Stimulated activated CD8-positive, alpha-beta memory T cell treated with anti-CD3 and anti-CD28 coated beads, Interleukin-15, amount 100 ng/mL, for 1 hour (primary cell): ENCODE measurements around the gene PAK4.

Source experiments
- DNase-seq: peaks from one replicate; pipeline ENCODE4 v3.0.0-alpha.2; 2020; ENCODE audit warnings: low read depth

Gene PAK4

DNA sequence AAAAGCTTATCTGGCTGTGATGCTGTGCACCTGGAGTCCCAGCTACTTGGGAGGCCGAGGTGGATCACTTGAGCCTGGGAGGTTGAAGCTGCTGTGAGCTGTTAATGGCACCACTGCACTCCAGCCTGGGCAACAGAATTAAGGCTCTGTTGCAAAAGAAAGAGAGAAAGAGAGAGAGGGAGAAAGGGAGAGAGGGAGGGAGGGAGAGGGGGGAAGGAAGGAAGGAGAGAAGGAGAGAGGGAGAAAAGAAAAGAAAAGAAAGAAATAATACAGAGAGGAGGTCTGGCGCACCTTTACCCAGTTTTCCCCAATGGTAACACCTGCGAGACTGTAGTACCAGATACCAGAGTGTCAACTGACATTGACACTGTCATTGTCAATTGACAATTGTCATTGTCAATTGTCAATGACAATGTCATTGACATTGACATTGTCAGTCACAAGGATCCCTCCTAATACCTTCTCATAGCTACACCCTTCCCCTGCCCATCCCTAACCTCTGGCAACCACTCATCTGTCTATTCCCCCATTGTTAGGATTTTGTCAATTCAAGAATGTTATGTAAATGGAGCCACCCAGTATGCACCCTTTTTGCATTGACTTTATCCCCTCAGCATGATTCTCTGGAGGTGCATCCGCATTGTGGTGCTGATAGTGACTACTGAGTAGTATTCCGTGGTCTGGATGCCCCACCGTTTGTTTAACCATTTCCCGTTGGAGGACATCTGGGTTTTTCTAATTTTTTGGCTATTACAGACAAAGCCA, 21.3 kb downstream of the PAK4 start:
- DNase-seq: no peak

- DNase-seq: no peak
These were observed 21.9 kb downstream of the PAK4 start for GRCh38 chr19:39147480-39147879.

DNA sequence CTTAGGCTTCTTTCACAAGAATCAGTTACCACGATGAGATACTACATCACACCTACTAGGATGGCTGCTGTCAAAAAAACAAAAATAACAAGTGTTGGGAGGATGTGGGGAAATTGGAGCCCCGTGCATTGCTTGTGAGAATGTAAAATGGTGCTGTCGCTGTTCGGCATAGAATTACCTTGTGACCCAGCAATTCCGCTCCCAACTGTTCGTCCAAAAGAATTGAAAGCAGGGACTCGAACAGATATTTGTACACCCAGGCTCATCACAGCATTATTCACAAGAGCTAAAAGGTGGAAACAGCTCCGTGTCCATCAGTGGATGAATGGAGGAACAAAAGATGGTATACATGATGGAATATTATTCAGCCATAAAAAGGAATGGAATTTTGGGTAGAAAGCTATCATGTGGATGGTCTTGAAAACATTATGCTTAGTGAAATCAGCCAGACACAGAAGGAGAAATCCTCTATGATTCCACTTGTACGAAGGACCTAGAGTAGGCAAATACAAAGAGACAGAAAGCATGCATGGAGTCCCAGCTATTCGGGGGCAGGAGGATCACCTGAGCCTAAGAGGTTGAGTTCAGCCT, 23.4 kb downstream of the PAK4 start:
- no peak for DNase-seq

GRCh38 chr19:39150235-39150634, 24.6 kb downstream of the PAK4 start:
- DNase-seq: no peak

GRCh38 chr19:39150807-39151600, 25.4 kb downstream of the PAK4 start:
- no peak for DNase-seq

- no peak for DNase-seq
These were observed 26.5 kb downstream of the PAK4 start for GRCh38 chr19:39152066-39152465.

GRCh38 chr19:39154100-39154628, 28.6 kb downstream of the PAK4 start:
- DNase-seq: no peak

DNA sequence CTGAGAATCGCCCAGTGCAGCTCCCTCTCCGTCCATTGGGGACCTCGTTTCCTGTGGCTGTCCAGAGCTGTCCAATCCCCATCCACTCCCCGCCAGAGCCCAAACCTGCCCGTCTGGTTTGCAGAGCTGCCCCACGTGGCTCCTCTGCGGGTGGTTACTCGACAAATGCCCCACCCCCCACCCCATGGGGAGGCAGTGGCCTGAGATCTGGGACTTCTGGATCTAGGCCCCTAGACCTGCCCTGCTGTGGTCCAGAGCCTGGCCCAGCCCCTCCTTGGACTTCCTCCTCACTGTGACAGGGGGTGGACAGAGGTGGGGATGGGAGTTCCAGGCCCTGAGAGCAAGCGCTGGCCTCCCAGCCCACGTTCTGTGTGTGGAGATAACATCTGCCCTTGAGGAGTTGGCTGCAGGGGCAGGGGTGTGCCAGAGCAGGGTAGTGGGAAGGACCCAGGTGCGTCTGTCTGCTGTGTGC, 29.1 kb downstream of the PAK4 start:
- no peak for DNase-seq

DNA sequence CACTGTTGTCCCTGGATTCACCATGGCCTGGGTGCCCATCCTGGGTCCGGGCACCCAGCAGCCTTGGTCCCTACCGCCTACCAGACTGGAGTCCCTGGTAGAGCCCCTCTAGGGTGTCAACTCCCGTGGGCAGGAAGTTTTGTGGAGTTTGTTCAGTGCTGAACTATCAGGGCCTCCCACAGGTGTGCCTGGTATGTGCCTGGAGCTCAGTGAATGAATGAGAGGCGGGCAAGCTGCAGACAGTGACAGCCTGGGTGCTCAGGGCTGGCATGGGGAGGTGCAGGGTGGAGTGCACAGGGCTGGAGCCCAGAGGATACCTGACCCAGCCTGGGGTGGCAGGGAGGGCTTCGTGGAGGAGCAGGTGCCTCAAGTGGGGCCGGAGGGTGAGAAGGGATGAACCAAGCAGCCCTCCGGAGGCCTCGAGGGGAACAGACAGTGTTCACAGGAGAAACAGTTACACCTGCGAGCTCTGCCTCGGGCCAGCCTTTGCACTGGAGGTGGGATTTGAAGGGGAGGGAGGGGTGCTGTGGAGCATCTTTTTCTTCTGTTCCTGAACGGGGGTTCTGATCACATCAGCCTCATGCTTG, 29.6 kb downstream of the PAK4 start:
- no peak for DNase-seq

DNA sequence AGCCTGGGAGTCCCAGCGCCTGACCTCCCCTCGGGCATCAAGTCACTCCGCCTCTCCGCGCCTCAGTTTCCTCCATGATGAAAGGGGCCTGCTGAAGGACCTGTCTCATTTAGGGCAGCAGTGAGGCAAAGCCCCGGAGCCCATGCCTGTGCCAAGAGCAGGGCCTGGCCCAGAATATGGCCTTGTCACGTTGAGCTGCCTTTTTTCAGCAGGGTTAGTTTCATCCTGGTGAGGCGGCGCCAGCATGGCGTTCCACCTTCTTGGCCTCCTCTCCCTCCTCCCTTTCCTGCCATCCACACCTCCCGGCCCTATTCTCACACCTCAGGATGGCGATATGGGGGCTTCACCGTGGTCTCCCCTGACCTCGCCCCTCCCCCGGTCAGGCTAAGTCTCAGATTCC, 30.2 kb downstream of the PAK4 start:
- no peak for DNase-seq

GRCh38 chr19:39156326-39157230, 31.0 kb downstream of the PAK4 start:
- DNase-seq: no peak

DNA sequence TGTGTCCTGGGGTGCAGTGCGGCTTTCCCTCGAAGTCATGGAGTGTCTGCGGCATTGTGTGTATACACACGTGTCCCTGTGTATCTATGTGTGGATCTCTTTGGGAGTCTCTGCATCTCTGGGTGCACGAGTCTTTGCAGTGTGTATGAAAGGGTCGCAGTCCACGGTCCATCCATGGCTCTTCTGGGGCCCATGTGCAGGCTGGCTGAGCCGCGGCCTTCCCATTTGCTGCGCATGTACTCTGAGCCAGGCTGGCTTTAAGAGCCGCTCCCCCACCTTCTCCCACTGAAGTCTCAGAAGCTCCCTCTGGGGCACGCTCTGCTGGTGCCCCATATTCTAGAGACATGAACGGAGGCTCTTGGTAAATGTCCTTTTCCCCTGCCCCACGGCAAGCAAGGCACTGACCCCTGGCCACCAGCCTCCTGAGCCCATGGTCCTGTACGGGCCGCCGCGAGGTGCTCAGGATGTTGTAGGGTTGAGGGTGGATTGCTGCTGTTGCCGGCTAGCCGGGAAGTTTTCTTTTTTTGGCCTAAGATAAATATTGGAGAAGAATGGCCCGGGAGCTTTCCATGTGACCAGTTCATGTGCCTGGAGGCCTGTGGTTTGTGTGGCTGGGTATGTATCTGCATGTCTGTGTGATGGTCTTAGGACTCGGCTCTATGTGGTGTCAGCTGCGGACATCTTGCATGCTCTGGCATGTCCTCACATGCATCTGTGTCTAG, 31.9 kb downstream of the PAK4 start:
- DNase-seq: no peak

GRCh38 chr19:39157997-39158389, 32.4 kb downstream of the PAK4 start:
- no peak for DNase-seq

DNA sequence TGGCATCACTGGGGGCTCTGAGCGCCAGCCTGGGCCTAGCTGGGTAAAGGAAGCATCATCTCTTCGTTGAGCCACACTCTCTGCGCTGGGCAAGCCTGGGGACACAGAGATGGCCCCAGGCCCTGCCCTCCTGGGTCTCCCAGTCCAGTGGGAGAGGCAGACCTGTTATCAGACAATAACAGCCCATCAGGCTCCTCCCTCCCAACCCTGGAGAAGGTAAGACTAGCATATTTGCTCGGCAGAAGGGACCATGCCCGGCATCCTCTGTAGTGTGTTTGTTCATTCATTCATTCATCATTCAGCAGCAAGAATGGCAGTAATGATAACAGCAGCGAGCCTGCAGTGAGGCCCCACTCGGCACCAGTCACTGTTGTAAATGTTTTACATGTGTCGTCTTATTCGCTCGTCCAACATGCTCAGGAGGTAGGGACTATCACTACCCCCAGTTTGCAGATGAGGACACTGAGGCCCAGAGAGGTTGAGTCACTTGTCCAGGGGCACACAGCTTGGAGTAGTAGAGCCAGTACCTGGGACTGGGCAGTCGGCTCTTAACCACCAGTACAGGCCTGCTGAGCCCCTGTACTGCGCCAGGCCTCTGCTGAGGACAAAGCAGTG, 33.2 kb downstream of the PAK4 start:
- DNase-seq: no peak

DNA sequence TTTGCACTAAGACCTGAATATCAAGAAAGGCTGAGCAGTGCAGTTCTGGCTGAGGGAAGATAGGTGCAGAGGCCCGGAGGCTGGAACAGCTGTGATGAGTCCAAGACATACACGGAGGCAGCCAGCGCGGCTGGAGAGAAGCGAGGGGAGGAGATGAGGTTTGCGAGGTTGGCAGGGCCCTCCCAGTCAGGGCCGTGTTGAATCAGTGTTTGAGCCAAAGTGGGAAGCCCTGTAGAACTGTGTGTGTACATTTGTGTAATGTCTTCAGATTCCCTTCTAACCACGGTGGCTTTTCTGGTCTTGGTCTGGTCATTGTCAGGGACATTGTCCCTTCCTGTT, 34.9 kb downstream of the PAK4 start:
- DNase-seq: no peak

DNA sequence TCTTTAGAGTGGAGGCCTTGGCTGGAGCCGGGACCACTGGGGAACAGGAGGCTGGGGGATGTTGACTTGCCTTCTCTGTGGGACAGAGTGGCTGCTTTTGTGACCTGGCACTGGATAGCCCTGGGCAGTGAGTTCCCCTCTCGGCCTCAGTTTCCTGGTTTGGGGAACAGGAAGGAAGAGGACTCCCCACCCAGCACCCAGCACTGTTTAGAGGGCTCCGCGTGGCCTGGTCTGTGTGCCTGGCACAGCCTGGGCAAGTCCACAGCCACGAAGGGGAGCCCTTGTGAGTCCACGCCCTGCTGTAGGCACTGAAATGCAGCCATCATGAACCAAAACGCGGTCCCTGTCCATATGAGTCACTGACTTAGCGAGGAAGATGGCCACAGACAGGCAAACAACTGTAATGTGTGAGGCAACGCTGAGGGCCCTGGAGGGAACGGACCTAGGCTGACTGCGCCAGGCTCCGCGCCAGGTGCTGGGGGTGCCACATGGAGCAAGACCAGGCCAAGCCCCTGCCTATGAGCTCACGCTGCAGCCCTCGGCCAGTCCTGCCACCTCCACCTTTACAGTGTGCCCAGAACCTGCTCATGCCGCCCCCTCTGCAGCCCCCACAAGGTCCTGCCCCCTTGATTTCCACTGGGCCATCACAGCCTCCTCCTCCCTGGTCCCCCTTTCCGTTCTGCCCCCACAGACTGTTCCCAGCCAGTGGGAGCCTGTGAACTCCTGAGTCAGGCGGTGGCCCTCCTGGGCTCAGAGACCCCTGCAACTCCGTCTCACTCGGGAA, 35.5 kb downstream of the PAK4 start:
- DNase-seq: no peak

- no peak for DNase-seq
These were observed 37.0 kb downstream of the PAK4 start for GRCh38 chr19:39162441-39163043.

- DNase-seq: no peak
These were observed 38.0 kb downstream of the PAK4 start for GRCh38 chr19:39163621-39164020.

DNA sequence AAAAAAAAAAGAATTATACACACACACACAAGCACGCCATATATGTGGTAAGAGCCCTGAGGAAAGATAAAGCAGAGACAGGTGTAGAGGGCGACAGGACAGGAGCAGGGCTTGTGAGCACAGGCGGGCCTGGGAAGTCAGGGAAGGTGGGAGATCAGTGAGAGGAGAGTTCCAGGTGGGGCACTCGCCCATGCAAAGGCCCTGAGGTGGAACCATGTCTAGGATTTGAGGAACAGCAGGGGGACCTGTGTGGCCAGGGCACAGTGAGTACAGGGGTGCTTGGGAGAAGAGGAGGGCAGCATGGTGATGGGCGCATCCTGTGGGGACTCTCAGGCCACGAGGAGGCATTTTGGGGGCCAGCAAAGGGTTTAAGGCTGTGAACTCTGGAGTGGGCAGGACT, 38.7 kb downstream of the PAK4 start:
- no peak for DNase-seq
